Measurements from ENCODE around the gene RPL6. TPM values are rescaled to one million over a fixed set of nuclear protein-coding genes. Genes with fewer than 3 reads are reported as not detected.
A peak's percentile ranks its signal among the peaks of the same experiment; 100 is the strongest.

Gene RPL6
- total and polyA plus RNA-seq, 10 of the 15 experiments (the other 5 are each of a cell fraction or from before 2014, with no cell fraction given) = 801 to 3,690 (median 2,265) TPM

DNA sequence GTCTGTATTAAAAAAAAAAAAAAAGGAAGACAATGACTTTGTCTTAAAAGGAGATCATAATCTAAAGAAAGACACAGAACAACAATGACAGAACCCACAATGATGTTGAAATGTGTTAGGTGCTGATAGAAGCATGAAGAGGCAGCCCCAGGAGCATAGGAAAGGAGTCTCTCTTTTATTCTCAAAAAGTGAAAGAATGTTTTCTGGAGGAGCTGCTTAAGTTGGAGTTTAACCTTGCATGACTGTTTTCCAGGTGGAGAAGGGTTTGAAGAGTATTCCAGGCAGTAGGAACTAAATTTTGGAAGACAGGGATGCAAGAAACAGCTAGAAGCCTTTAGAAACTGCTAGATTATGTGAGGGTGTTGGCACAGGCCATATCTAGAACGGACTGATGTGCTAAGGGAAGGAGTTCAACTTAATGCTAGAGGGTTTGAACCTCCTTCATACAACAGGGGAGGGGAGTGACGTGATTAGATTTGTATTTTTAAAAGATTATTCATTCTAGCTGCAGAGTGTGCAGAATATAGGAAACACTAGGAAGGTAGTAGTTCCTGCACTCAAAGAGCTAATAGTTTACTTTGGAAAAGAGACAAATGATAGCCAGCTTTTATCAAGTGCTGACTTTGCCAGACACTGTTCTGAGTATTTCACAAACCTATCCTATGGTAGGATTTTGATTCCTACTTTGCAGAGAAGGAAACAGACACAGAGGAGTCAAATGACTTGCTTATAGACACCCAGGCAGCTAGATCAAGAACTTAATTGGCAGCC, 4.6 kb upstream of the RPL6 start:
- 19% methylated on average over 2 of the region's 2 CpGs for WGBS (ENCODE audit: insufficient coverage, insufficient replicate concordance, low lambda C conversion rate, missing lambda C conversion rate)
- no TSS peak for BruUV-seq (replicated peaks)
- Histone ChIP-seq H3K4me2 (ENCODE audit: control insufficient read depth, insufficient read depth) (no peak overlapping the region), H3K79me2 (ENCODE audit: control insufficient read depth, insufficient read depth, low read length) (peaks cover 12% of the 10 kb centered on the region), H3K36me3 (ENCODE audit: control insufficient read depth in 2 of 2, insufficient read depth in 2 of 2, low read length in 1 of 2) (no peaks in the 10 kb centered on the region), H3K27me3 (replicated peaks in 1 of 2; ENCODE audit: control insufficient read depth in 2 of 2, insufficient read depth in 2 of 2, low read length in 1 of 2) (no peaks in the 10 kb centered on the region), H3K9ac (ENCODE audit: control insufficient read depth, insufficient read depth, low read length) (no peak overlapping the region), H3K4me1 (ENCODE audit: control insufficient read depth, insufficient read depth, low read length) (no peaks in the 10 kb centered on the region), H2AFZ (ENCODE audit: control insufficient read depth, low read depth, low read length) (no peak overlapping the region), H3K9me3 (replicated peaks; ENCODE audit: control insufficient read depth, insufficient read depth, low read length) (no peaks in the 10 kb centered on the region), H3K27ac (ENCODE audit: control insufficient read depth, insufficient read depth) (no peak overlapping the region), H3K4me3 (no peak overlapping the region), H4K20me1 (ENCODE audit: control insufficient read depth, insufficient read depth) (no peaks in the 10 kb centered on the region)
- CTCF ChIA-PET = interaction anchor here (0.6 to 1.1 kb wide), 3 partner anchors 26 to 818 kb away, joined by 3 read pairs; no protein-coding TSS in a partner anchor
- FAIRE-seq = no peak
- intact Hi-C loops (cut with micrococcal nuclease; ENCODE audit: unreplicated experiment) = no loop called here
- RAD21 ChIA-PET (ENCODE audit: unreplicated experiment) = no interaction called here
- no peak for DNase-seq (ENCODE audit: low read depth, low spot score)
- in situ Hi-C loops (cut with MboI) = no loop called here
- SMC1A ChIA-PET (ENCODE audit: uncharacterized antibody, unreplicated experiment) = interaction anchor here (1.3 kb wide), 1 partner anchor 216 kb away, joined by 4 read pairs; no protein-coding TSS in a partner anchor
- no peak for ATAC-seq
- TF ChIP-seq SREBF1 (IDR thresholded peaks at IDR 0.05; ENCODE audit: low read length) = no peak
- no peak for TF ChIP-seq BHLHE40 (IDR thresholded peaks at IDR 0.05; ENCODE audit: borderline replicate concordance in 1 of 2, low read depth in 2 of 2, low read length in 1 of 2)
- TF ChIP-seq SMAD5 (IDR thresholded peaks at IDR 0.05; ENCODE audit: low read depth) = no peak
- POLR2A ChIA-PET = interaction anchor here (0.6 to 0.7 kb wide), 2 partner anchors 36 to 573 kb away, joined by 3 to 4 read pairs; no protein-coding TSS in a partner anchor

DNA sequence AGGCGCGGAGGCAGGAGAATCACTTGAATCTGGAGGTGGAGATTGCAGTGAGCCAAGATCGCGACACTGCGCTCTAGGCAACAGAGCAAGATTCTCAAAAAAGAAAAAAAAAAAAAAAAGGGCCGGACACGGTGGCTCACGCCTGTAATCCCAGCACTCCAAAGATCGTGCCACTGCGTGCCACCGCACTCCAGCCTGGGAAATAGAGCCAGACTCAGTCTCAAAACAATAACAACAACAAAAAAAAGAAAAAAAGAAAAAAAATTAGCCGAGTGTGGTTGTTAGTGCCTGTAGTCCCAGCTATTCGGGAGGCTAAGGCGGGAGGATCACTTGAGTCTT, 470 bp upstream of the RPL6 start:
- no peaks in the 10 kb centered on the region for H3K27me3 ChIP-seq (replicated peaks in 1 of 2; ENCODE audit: control insufficient read depth in 2 of 2, insufficient read depth in 2 of 2, low read length in 1 of 2)
- FAIRE-seq (no peak), DNase-seq (ENCODE audit: low read depth, low spot score) (no peak), ATAC-seq (no peak)
- no peaks in the 10 kb centered on the region for H3K9me3 ChIP-seq (replicated peaks; ENCODE audit: control insufficient read depth, insufficient read depth, low read length)
- TF ChIP-seq, protein P1, sequence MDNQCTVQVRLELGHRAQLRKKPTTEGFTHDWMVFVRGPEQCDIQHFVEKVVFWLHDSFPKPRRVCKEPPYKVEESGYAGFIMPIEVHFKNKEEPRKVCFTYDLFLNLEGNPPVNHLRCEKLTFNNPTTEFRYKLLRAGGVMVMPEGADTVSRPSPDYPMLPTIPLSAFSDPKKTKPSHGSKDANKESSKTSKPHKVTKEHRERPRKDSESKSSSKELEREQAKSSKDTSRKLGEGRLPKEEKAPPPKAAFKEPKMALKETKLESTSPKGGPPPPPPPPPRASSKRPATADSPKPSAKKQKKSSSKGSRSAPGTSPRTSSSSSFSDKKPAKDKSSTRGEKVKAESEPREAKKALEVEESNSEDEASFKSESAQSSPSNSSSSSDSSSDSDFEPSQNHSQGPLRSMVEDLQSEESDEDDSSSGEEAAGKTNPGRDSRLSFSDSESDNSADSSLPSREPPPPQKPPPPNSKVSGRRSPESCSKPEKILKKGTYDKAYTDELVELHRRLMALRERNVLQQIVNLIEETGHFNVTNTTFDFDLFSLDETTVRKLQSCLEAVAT (IDR thresholded peaks at IDR 0.05) = peak; percentile 65
- no peak for TF ChIP-seq ETV6 (conservative IDR thresholded peaks at IDR 0.05 in 1 of 2, IDR thresholded peaks at IDR 0.05 in 1 of 2; ENCODE audit: borderline replicate concordance in 1 of 2, low read depth in 1 of 2)
- no peak for TF ChIP-seq EZH2 (IDR thresholded peaks at IDR 0.05; ENCODE audit: borderline replicate concordance, control insufficient read depth, low read depth, low read length)
- peak overlapping the region; percentile 70 for H2AFZ ChIP-seq (ENCODE audit: control insufficient read depth, low read depth, low read length)
- POLR2A ChIA-PET = interaction anchor here (0.7 kb wide), 1 partner anchor 10 kb away, joined by 3 read pairs; no protein-coding TSS in a partner anchor
- SMC1A ChIA-PET (ENCODE audit: uncharacterized antibody, unreplicated experiment) = interaction anchor here (2.1 to 3.6 kb wide), 2 partner anchors 23 to 211 kb away, joined by 7 to 21 read pairs; no protein-coding TSS in a partner anchor
- CTCF ChIA-PET = interaction anchor here (0.6 to 2.3 kb wide), 5 partner anchors 23 to 482 kb away, joined by 3 to 31 read pairs (median 8); no protein-coding TSS in a partner anchor
- H3K4me3 ChIP-seq = no peak overlapping the region
- BruUV-seq (replicated peaks) = no TSS peak
- peaks cover 3% of the 10 kb centered on the region; the same call in 1 of the 2 replicates for H4K20me1 ChIP-seq (ENCODE audit: control insufficient read depth, insufficient read depth)
- H3K4me2 ChIP-seq (ENCODE audit: control insufficient read depth, insufficient read depth) = no peak overlapping the region; the same call in 1 of the 2 replicates
- no peaks in the 10 kb centered on the region for H3K4me1 ChIP-seq (ENCODE audit: control insufficient read depth, insufficient read depth, low read length)
- intact Hi-C loops (cut with micrococcal nuclease; ENCODE audit: unreplicated experiment) (loop anchor here (2.0 kb wide), 1 partner anchor 211 kb away; no protein-coding TSS in a partner anchor), in situ Hi-C loops (cut with MboI) (no loop called here)
- RAD21 ChIA-PET (ENCODE audit: unreplicated experiment) = interaction anchor here (1.4 kb wide), 1 partner anchor 23 kb away, joined by 3 read pairs; no protein-coding TSS in a partner anchor
- peaks cover 29% of the 10 kb centered on the region for H3K79me2 ChIP-seq (ENCODE audit: control insufficient read depth, insufficient read depth, low read length)
- peaks cover 7 to 16% of the 10 kb centered on the region in 2 experiments for H3K36me3 ChIP-seq (ENCODE audit: control insufficient read depth in 2 of 2, insufficient read depth in 2 of 2, low read length in 1 of 2)
- H3K27ac ChIP-seq (ENCODE audit: control insufficient read depth, insufficient read depth) = no peak overlapping the region
- no peak overlapping the region for H3K9ac ChIP-seq (ENCODE audit: control insufficient read depth, insufficient read depth, low read length)
- WGBS (ENCODE audit: insufficient coverage, insufficient replicate concordance, low lambda C conversion rate, missing lambda C conversion rate) = 91% methylated on average over 11 of the region's 14 CpGs

Data from GM12878 (cell line).